Neural cell (in vitro differentiated cells): Measurements from ENCODE around the gene CEACAM18. TPM values are rescaled to one million over a fixed set of nuclear protein-coding genes. Genes with fewer than 3 reads are reported as not detected.

Experiments
- H2AFZ ChIP-seq: fragments of 200-600, 300-800 bp; sonication (generic), shearing (Covaris generic); 2 replicates; pipeline ENCODE4 v1.6.0; 2014; ENCODE audit warnings: low read depth, mild to moderate bottlenecking, antibody characterized with exemption, low read length, moderate library complexity
- H3F3A ChIP-seq: fragments of 200-600 bp; shearing (Covaris generic); 2 replicates; pipeline ENCODE4 v1.6.1; 2016; ENCODE audit warnings: mild to moderate bottlenecking, moderate library complexity, mixed read lengths, antibody characterized with exemption, low read length; ENCODE audit not compliant: insufficient read depth, poor library complexity, severe bottlenecking
- H3K27ac ChIP-seq: fragments of 200-600, 300-800 bp; sonication (generic), shearing (Covaris generic); 2 replicates; pipeline ENCODE4 v1.5.1; 2014; ENCODE audit warnings: mild to moderate bottlenecking, low read length, moderate library complexity
- H3K27me3 ChIP-seq: fragments of 300-800, 200-600 bp; sonication (generic), shearing (Covaris generic); 2 replicates; pipeline ENCODE4 v1.6.0; 2014; ENCODE audit warnings: mild to moderate bottlenecking, low read depth, low read length, moderate library complexity; ENCODE audit not compliant: insufficient read depth
- H3K36me3 ChIP-seq: fragments of 300-800, 200-600 bp; sonication (generic), shearing (Covaris generic); 2 replicates; pipeline ENCODE4 v1.5.1; 2014; ENCODE audit warnings: mild to moderate bottlenecking, antibody characterized with exemption, low read length, moderate library complexity; ENCODE audit not compliant: insufficient read depth
- H3K4me2 ChIP-seq: fragments of 300-800, 200-600 bp; sonication (generic), shearing (Covaris generic); 2 replicates; pipeline ENCODE4 v1.6.0; 2014; ENCODE audit warnings: mild to moderate bottlenecking, low read length
- H3K4me3 ChIP-seq: fragments of 300-800, 200-600 bp; sonication (generic), shearing (Covaris generic); 2 replicates; pipeline ENCODE4 v1.5.1; 2014; ENCODE audit warnings: mild to moderate bottlenecking, low read length, moderate library complexity
- H3K79me2 ChIP-seq: fragments of 200-600 bp; shearing (Covaris generic); replicated peaks from 2 replicates; pipeline ENCODE4 v1.6.0; 2014; ENCODE audit warnings: mild to moderate bottlenecking, low read length, moderate library complexity; ENCODE audit not compliant: insufficient read depth
- H3K9ac ChIP-seq: fragments of 300-800, 200-600 bp; sonication (generic), shearing (Covaris generic); 2 replicates; pipeline ENCODE4 v1.6.1; 2016; ENCODE audit warnings: mild to moderate bottlenecking, low read length, mixed read lengths
- H3K9me2 ChIP-seq: fragments of 200-600 bp; shearing (Covaris generic); 2 replicates; pipeline ENCODE4 v1.6.1; 2016; ENCODE audit warnings: mild to moderate bottlenecking, low read length, mixed read lengths; ENCODE audit not compliant: insufficient read depth
- H3K9me3 ChIP-seq: fragments of 200-600, 300-800 bp; sonication (generic), shearing (Covaris generic); 2 replicates; pipeline ENCODE4 v1.6.1; 2016; ENCODE audit warnings: mild to moderate bottlenecking, mixed run types, low read length, moderate library complexity, mixed read lengths
- H4K20me1 ChIP-seq: fragments of 200-600 bp; shearing (Covaris generic); 2 replicates; pipeline ENCODE4 v1.6.1; 2016; ENCODE audit warnings: mild to moderate bottlenecking, mixed run types; ENCODE audit not compliant: insufficient read depth
- CTCF ChIP-seq: fragments of 450-650 bp; IDR thresholded peaks from 2 replicates; pipeline ENCODE4 v1.5.1; 2014; ENCODE audit warnings: antibody characterized with exemption, mild to moderate bottlenecking, moderate library complexity; ENCODE audit not compliant: poor library complexity, severe bottlenecking
- EP300 ChIP-seq: fragments of 450-650 bp; conservative IDR thresholded peaks from 2 replicates; pipeline ENCODE4 v1.6.1; 2014; ENCODE audit warnings: antibody characterized with exemption, mild to moderate bottlenecking, moderate library complexity; ENCODE audit not compliant: poor library complexity, severe bottlenecking
- EZH2 ChIP-seq: fragments of 200-600, 300-800 bp; shearing (Covaris generic), sonication (generic); IDR thresholded peaks from 2 replicates; pipeline ENCODE4 v1.6.1; 2014; ENCODE audit warnings: antibody characterized with exemption, low read length, borderline replicate concordance, mild to moderate bottlenecking; ENCODE audit not compliant: insufficient read depth, poor library complexity, severe bottlenecking
- MXI1 ChIP-seq: fragments of 450-650 bp; conservative IDR thresholded peaks from 2 replicates; pipeline ENCODE4 v1.6.1; 2014; ENCODE audit warnings: antibody characterized with exemption, mild to moderate bottlenecking; ENCODE audit not compliant: poor library complexity, severe bottlenecking
- POLR2AphosphoS5 ChIP-seq: IDR thresholded peaks from 2 replicates; pipeline ENCODE4 v1.6.1; 2012
- RAD21 ChIP-seq: fragments of 450-650 bp; conservative IDR thresholded peaks from 2 replicates; pipeline ENCODE4 v1.6.1; 2014; ENCODE audit warnings: antibody characterized with exemption, mild to moderate bottlenecking, moderate library complexity
- REST ChIP-seq: IDR thresholded peaks from 2 replicates; pipeline ENCODE4 v1.6.1; 2012; ENCODE audit warnings: borderline replicate concordance
- SMC3 ChIP-seq: fragments of 450-650 bp; conservative IDR thresholded peaks from 2 replicates; pipeline ENCODE4 v1.6.1; 2014; ENCODE audit warnings: antibody characterized with exemption, mild to moderate bottlenecking, moderate library complexity; ENCODE audit not compliant: poor library complexity
- TAF1 ChIP-seq: IDR thresholded peaks from 2 replicates; pipeline ENCODE4 v1.6.1; 2012; ENCODE audit warnings: low read depth
- polyA plus RNA-seq: library from polyadenylated mRNA; depleted of rRNA; stranded (reverse); fragments of >200 nt; gene quantifications from 2 replicates; pipeline ENCODE4 v1.2.3, GENCODE V29; 2014

CEACAM18 gene
- polyA plus RNA-seq, 1 donor from 2014 or later = not detected

- no peaks in the 10 kb centered on the region for H3K79me2 ChIP-seq
- H3K9me2 ChIP-seq = no peaks in the 10 kb centered on the region
- no peaks in the 10 kb centered on the region for H3F3A ChIP-seq
- H3K9ac ChIP-seq = no peak within 1 kb of the TSS
- no peaks in the 10 kb centered on the region for H3K9me3 ChIP-seq
- H3K4me2 ChIP-seq = no peak within 1 kb of the TSS
- H2AFZ ChIP-seq = no peak within 1 kb of the TSS
- no peak within 1 kb of the TSS for H3K4me3 ChIP-seq
- H3K27me3 ChIP-seq = no peaks in the 10 kb centered on the region
- no peaks in the 10 kb centered on the region for H4K20me1 ChIP-seq
- H3K27ac ChIP-seq = no peak within 1 kb of the TSS
- no peaks in the 10 kb centered on the region for H3K36me3 ChIP-seq
- TF ChIP-seq EZH2 = no peak
- TF ChIP-seq REST = no peak
- no peak for TF ChIP-seq POLR2AphosphoS5
- TF ChIP-seq MXI1 = no peak
- no peak for TF ChIP-seq SMC3
- no peak for TF ChIP-seq CTCF
- TF ChIP-seq TAF1 = no peak
- no peak for TF ChIP-seq RAD21
- no peak for TF ChIP-seq EP300
Observed at GRCh38 chr19:51531349-51532315, 53.3 kb downstream of the CEACAM18 start, which contains the start of gene SIGLEC6. Gene SIGLEC6 (minus strand): TSS chr19:51531670. CDS start chr19:51531648, 22 bp downstream.

GRCh38 chr19:51535535-51535934 lies 57.2 kb downstream of the CEACAM18 start:
- Histone ChIP-seq H3K36me3 (no peaks in the 10 kb centered on the region), H3K4me2 (no peak overlapping the region), H3F3A (no peaks in the 10 kb centered on the region), H3K27ac (no peak overlapping the region), H4K20me1 (no peaks in the 10 kb centered on the region), H3K79me2 (no peaks in the 10 kb centered on the region), H3K4me3 (no peak overlapping the region), H2AFZ (no peak overlapping the region), H3K27me3 (no peaks in the 10 kb centered on the region), H3K9ac (no peak overlapping the region), H3K9me2 (no peaks in the 10 kb centered on the region), H3K9me3 (no peaks in the 10 kb centered on the region)
- TF ChIP-seq RAD21 (no peak), EP300 (no peak), POLR2AphosphoS5 (no peak), TAF1 (no peak), REST (no peak), SMC3 (no peak), EZH2 (no peak), MXI1 (no peak), CTCF (no peak)
